Peyer's patch (tissue), 4 donors: Measurements from ENCODE around the gene ASNSD1.

Source experiments
- CTCF ChIP-seq, 6 experiments: fragments of 450-650 bp in 4 of 6; fragments of 200-600 bp in 2 of 6; sonication (generic) in 1 of 6; IDR thresholded peaks; one replicate each; pipeline ENCODE4 v1.5.1; 2017 to 2019; ENCODE audit warnings: antibody characterized with exemption in 6 of 6, mild to moderate bottlenecking in 3 of 6, moderate library complexity in 1 of 6
- POLR2A ChIP-seq, 2 donors: fragments of 450-650 bp; IDR thresholded peaks; one replicate each; pipeline ENCODE4 v1.5.1; 2017; ENCODE audit warnings: antibody characterized with exemption in 2 of 2, mild to moderate bottlenecking in 2 of 2, moderate library complexity in 2 of 2

GRCh38 chr2:189684811-189685210 is 23.6 kb downstream of the ASNSD1 start:
- TF ChIP-seq POLR2A (IDR thresholded peaks at IDR 0.05) (no peak), CTCF (IDR thresholded peaks at IDR 0.05) (no peak)
